Measurements from ENCODE around the gene GAB1. TPM values are rescaled to one million over a fixed set of nuclear protein-coding genes. Genes with fewer than 3 reads are reported as not detected.

The GAB1 gene
- total RNA-seq, 1 experiment from 2014 or later, result 3.8 TPM

- Histone ChIP-seq H3K9me3 (ENCODE audit: control insufficient read depth in 1 of 2, insufficient read depth in 1 of 2, low read depth in 1 of 2, low read length in 2 of 2) (no peaks in the 10 kb centered on the region), H3K27me3 (ENCODE audit: insufficient read depth, low read length) (no peaks in the 10 kb centered on the region), H3K9me2 (ENCODE audit: insufficient read depth) (no peaks in the 10 kb centered on the region), H2AFZ (ENCODE audit: low read depth, low read length, poor library complexity, severe bottlenecking) (no peak overlapping the region), H3K4me1 (ENCODE audit: control insufficient read depth in 1 of 2, insufficient read depth in 2 of 2, low read length in 2 of 2) (no peaks in the 10 kb centered on the region), H3K27ac (ENCODE audit: low read depth, low read length) (no peak overlapping the region), H4K20me1 (ENCODE audit: insufficient read depth) (no peaks in the 10 kb centered on the region), H3K9ac (ENCODE audit: low read length) (no peak overlapping the region), H3K4me2 (ENCODE audit: low read length) (no peak overlapping the region), H3K36me3 (ENCODE audit: control insufficient read depth in 1 of 2, insufficient read depth in 2 of 2, low read length in 2 of 2) (no peaks in the 10 kb centered on the region), H3K79me2 (ENCODE audit: insufficient read depth, low read length) (no peaks in the 10 kb centered on the region), H3K4me3 (replicated peaks in 1 of 2; ENCODE audit: low read depth in 1 of 2, low read length in 2 of 2) (no peak overlapping the region)
- ChIA-PET RAD21 (ENCODE audit: low non-redundant PET in 1 of 2, low total read pairs in 2 of 2, uncharacterized antibody in 2 of 2, unreplicated experiment in 2 of 2) (no interaction called here), CTCF (interaction anchor here (0.9 to 1.2 kb wide), 2 partner anchors 280 to 497 kb away, joined by 3 to 4 read pairs; no protein-coding TSS in a partner anchor), POLR2A (no interaction called here)
- no TSS peak for BruUV-seq (replicated peaks)
- DNase-seq (ENCODE audit: low read depth, low spot score) (peak; percentile 28), ATAC-seq (peak; percentile 42; the same call in 1 of the 2 replicates)
- TF ChIP-seq ZNF274 (IDR thresholded peaks at IDR 0.05; ENCODE audit: low read depth, low read length), result no peak
- TF ChIP-seq RAD21 (IDR thresholded peaks at IDR 0.05; ENCODE audit: low read depth), result peak; percentile 87
- TF ChIP-seq CTCF (IDR thresholded peaks at IDR 0.05 in 2 of 3, conservative IDR thresholded peaks at IDR 0.05 in 1 of 3; ENCODE audit: borderline replicate concordance in 1 of 3, insufficient read depth in 1 of 3, low read depth in 2 of 3, low read length in 2 of 3), result peak; percentile 37 to 73 (median 64); a peak in 5 of 6 replicates
- intact Hi-C loops (cut with micrococcal nuclease), result loop anchor here (1.0 to 5.0 kb wide), 6 partner anchors 86 to 601 kb away; no protein-coding TSS in a partner anchor
Measured at GRCh38 chr4:143482840-143483239, 146.2 kb downstream of the GAB1 start.

- Histone ChIP-seq H3K4me2 (ENCODE audit: low read length) (no peak overlapping the region), H3K9ac (ENCODE audit: low read length) (no peak overlapping the region), H3K4me1 (ENCODE audit: control insufficient read depth in 1 of 2, insufficient read depth in 2 of 2, low read length in 2 of 2) (no peaks in the 10 kb centered on the region), H4K20me1 (ENCODE audit: insufficient read depth) (no peaks in the 10 kb centered on the region), H3K27ac (ENCODE audit: low read depth, low read length) (no peak overlapping the region), H3K4me3 (replicated peaks in 1 of 2; ENCODE audit: low read depth in 1 of 2, low read length in 2 of 2) (no peak overlapping the region), H3K27me3 (ENCODE audit: insufficient read depth, low read length) (no peaks in the 10 kb centered on the region), H3K9me3 (ENCODE audit: control insufficient read depth in 1 of 2, insufficient read depth in 1 of 2, low read depth in 1 of 2, low read length in 2 of 2) (no peaks in the 10 kb centered on the region), H3K9me2 (ENCODE audit: insufficient read depth) (no peaks in the 10 kb centered on the region), H2AFZ (ENCODE audit: low read depth, low read length, poor library complexity, severe bottlenecking) (no peak overlapping the region), H3K36me3 (ENCODE audit: control insufficient read depth in 1 of 2, insufficient read depth in 2 of 2, low read length in 2 of 2) (no peaks in the 10 kb centered on the region), H3K79me2 (ENCODE audit: insufficient read depth, low read length) (no peaks in the 10 kb centered on the region)
- ATAC-seq (no peak), DNase-seq (ENCODE audit: low read depth, low spot score) (no peak)
- ChIA-PET POLR2A (no interaction called here), CTCF (interaction anchor here (1.0 kb wide), 1 partner anchor 284 kb away, joined by 3 read pairs; no protein-coding TSS in a partner anchor), RAD21 (ENCODE audit: low non-redundant PET in 1 of 2, low total read pairs in 2 of 2, uncharacterized antibody in 2 of 2, unreplicated experiment in 2 of 2) (no interaction called here)
- intact Hi-C loops (cut with micrococcal nuclease), result no loop called here
- no TSS peak for BruUV-seq (replicated peaks)
- no peak for TF ChIP-seq YY1 (IDR thresholded peaks at IDR 0.05; ENCODE audit: extremely low read depth, insufficient replicate concordance, low read depth, low read length)
- TF ChIP-seq POLR2AphosphoS5 (IDR thresholded peaks at IDR 0.05; ENCODE audit: low read depth, low read length), result no peak
- TF ChIP-seq SP1 (IDR thresholded peaks at IDR 0.05; ENCODE audit: low read depth), result no peak
- TF ChIP-seq ZFX (IDR thresholded peaks at IDR 0.05), result no peak
- no peak for TF ChIP-seq CEBPB (IDR thresholded peaks at IDR 0.05; ENCODE audit: low read depth)
- no peak for TF ChIP-seq JUND (IDR thresholded peaks at IDR 0.05)
- TF ChIP-seq ATF3 (IDR thresholded peaks at IDR 0.05), result no peak
- TF ChIP-seq RAD21 (IDR thresholded peaks at IDR 0.05; ENCODE audit: low read depth), result no peak
- no peak for TF ChIP-seq MAX (IDR thresholded peaks at IDR 0.05)
- TF ChIP-seq SIN3A (IDR thresholded peaks at IDR 0.05; ENCODE audit: low read depth), result no peak
- TF ChIP-seq CBX3 (IDR thresholded peaks at IDR 0.05; ENCODE audit: low read depth), result no peak
- TF ChIP-seq CTCF (IDR thresholded peaks at IDR 0.05 in 2 of 3, conservative IDR thresholded peaks at IDR 0.05 in 1 of 3; ENCODE audit: borderline replicate concordance in 1 of 3, insufficient read depth in 1 of 3, low read depth in 2 of 3, low read length in 2 of 3), result no peak
- TF ChIP-seq SRF (IDR thresholded peaks at IDR 0.05; ENCODE audit: low read depth), result no peak
- TF ChIP-seq TCF7L2 (IDR thresholded peaks at IDR 0.05; ENCODE audit: borderline replicate concordance, extremely low read depth, insufficient read depth, insufficient read length), result no peak
- no peak for TF ChIP-seq EGR1 (IDR thresholded peaks at IDR 0.05; ENCODE audit: low read depth)
Measured at GRCh38 chr4:143486314-143486713, 149.6 kb downstream of the GAB1 start.

Data from HCT116 (cell line).